CD4-positive, alpha-beta T cell treated with Interleukin-17A for 4 hours (primary cell): ENCODE data around the gene CENPP.
"Not testable (repeated sequence)": the region's sequence is repeated elsewhere in the genome, so short reads cannot be mapped to it uniquely, and the experiment has no call there.

ENCODE experiments used
- DNase-seq: peaks from one replicate; pipeline ENCODE4 v3.0.0-alpha.2; 2020; ENCODE audit warnings: mixed read lengths

CENPP gene

DNA sequence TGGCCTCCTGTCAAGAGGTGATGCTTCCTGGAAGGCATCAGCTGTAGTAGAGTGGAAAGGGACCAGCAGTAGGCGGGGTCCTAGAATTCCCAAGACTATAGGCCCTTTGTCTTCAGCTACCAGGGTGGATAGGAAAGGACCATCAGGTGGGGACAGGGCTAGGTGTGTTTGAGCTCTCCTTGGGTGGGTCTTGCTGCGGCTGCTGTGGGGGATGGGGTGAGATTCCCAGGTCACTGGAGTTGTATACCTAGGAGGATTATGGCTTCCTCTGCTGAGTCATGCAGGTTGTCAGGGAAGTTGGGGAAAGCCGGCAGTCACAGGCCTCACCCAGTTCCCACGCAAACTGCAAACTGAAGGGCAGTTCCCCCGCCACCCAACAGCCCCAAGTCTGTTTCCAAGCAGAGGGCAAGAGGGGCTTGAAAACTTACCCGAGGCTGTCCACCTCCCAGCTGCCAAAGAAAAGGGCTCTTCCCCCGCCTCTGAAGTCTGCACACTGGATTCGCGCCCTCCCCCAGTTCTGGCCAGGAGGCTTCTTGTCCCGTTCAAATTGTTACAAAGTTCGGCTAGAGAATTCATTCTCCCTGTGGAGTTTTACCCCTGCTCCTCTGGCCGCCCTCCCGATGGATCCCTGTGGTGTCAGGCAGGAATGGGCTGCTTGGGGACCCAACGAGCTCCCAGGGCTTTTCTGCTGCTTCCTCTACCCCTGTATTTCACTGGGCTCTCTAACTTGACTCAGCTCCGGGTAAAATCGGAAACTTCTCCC, 233.0 kb downstream of the CENPP start:
- no peak for DNase-seq

DNA sequence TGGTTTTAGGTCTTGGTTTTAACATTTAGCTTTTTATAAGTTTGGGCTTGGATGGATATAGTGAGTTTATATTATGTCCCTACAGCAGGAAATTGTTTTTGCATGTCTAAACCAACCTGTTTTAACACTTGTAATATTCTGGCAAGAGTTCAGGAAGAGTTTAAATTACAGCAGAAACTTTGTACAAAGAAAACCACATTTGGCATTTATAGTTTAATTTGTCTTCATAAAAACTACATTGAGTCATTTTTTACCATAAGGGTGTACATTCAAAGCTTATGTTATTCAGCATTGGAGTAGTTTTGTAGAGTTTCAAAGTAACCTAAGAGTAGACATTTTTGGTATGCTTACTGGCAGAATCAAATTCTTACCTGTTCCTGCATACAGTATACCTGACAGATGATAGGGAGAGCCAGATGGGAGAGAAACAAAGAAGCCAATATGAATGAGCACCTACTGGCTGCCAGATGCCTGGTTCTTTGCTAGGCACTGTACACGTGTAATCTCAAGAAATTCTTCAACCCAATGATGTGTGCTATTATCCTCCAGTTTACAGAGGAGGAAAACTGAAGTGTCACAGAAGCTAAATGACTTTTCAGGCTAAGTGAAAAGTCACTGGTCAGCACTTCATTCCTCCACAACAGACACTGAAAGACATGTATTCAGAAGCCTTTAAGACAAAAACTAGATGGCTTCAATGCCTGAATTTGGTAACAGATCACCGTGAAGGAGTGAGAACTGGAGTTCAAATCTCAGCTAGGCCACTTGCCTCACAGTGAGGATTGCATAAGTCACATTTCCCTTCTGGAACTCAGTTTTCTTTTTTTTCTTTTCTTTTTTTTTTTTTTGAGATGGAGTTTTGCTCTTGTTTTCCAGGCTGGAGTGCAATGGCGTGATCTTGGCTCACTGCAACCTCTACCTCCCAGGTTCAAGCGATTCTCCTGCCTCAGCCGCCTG, 235.9 kb downstream of the CENPP start:
- no peak for DNase-seq

DNA sequence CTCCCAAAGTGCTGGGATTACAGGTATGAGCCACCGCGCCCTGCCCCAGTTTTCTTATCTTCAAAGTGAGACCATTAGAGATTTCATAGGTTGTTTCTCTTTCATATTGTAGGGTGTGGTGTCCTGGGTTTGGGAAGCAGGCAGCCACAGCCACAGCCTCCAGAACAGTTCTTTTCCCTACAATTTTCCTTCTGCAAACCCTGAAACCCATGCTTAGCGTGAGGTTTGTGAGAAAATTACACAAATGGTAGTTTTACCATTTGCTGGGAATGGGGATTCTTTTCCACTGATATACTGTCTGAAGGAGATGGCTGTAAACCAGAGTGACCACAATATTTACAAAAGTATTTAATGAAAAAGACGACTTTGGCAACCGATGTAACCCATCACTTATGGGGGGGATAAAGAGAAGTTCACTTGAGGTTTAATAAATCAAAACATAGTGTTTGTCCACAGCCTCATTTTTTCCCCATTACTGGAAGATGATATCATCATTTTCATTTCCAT, 236.8 kb downstream of the CENPP start:
- no peak for DNase-seq

DNA sequence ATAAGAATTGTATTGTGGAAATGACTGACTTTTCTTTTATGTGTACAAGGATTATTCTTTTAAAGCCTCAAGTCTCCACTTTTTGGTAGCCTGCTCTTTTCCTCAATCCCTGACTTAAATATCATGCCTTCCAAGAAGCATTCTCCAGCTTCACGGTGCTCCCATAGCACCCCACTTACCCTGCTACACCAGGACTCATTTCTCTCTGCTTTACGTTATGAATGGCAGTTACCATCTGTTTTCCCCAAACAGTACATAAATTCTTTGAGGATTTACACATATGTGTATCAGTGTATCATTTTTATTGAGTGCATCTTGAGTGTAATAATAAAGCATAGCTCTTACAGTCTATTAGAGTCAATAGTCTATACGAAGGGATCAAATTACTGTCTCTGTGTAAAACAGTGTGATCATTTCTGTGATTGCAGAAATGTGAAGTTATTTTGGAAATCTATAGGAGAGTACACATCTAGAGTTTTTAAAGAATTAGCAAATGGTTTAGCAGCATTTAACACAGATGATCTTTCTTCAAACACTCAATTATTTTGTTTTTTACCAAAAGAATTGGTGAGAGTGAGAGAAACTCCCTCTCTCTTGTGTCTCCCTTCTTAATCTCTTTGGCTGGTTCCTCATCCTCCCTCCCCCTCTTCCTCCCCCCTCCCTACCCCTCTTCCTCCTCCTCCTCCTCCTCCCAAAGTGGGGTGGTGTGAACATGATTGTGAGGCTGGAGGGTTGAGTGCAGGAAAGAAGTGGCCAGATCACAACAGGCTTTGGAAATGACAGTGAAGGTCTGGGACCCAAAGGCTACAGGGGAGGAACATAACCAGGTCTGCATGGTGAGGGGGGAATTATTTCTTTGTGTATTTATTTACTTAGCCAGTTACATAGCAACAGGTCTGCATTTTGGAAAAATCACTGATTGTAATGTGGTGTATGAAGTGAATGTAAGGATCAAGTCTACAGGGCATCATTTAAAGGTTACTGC, 237.7 kb downstream of the CENPP start:
- no peak for DNase-seq

DNA sequence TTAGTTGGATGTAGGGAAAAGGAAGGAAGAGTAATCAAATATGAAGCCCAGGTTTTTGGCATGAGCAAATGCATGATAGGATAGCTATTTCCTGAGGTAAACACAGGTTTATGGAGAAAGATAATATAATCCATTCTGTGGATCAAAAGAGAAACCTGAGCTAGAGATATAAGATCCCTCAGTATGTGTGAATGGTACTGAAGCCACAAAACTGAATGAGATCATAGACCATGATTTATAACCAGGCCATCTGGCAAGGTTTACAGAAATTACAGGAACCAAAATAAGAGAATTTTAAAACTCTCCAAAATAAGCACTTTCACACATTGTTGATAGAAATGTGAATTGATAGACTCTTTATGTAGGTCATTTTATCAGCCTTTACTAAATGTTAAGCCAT, 238.8 kb downstream of the CENPP start:
- DNase-seq: no peak

DNA sequence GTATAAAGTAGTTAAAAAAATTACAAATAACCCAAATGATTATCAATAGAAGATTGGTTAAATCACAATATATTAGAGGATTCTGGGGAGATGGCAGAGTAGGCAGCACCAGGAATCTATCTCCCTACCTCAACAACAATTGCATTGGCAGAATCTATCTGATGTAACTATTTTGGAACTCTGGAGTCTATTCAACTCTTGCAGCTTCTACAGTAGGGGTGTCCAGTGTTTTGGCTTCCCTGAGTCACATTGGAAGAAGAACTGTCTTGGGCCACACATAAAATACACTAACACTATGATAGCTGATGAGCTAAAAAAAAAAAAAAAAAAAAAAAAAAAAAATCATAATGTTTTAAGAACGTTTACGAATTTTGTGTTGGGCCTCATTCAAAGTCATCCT, 239.2 kb downstream of the CENPP start:
- no peak for DNase-seq

DNA sequence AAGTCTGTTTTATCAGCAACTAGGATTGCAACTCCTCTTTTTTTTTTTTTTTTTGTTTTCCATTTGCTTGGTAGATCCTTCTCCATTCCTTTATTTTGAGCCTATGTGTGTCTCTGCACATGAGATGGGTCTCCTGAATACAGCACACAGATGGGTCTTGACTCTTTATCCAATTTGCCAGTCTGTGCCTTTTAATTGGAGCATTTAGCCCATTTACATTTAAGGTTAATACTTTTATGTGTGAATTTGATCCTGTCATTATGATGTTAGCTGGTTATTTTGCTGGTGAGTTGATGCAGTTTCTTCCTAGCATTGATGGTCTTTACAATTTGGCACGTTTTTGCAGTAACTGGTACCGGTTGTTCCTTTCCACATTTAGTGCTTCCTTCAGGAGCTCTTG, 246.1 kb downstream of the CENPP start:
- not testable (repeated sequence) for DNase-seq

DNA sequence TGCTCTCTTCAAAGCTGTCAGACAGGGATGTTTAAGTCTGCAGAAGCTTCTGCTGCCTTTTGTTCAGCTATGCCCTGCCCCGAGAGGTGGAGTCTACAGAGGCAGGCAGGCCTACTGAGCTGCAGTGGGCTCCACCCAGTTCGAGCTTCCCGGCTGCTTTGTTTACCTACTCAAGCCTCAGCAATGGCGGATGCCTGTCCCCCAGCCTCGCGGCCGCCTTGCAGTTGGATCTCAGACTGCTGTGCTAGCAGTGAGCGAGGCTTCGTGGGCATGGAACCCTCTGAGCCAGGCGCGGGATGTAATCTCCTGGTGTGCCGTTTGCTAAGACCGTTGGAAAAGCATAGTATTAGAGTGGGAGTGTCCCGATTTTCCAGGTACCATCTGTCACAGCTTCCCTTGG, 247.9 kb downstream of the CENPP start:
- DNase-seq: not testable (repeated sequence)

DNA sequence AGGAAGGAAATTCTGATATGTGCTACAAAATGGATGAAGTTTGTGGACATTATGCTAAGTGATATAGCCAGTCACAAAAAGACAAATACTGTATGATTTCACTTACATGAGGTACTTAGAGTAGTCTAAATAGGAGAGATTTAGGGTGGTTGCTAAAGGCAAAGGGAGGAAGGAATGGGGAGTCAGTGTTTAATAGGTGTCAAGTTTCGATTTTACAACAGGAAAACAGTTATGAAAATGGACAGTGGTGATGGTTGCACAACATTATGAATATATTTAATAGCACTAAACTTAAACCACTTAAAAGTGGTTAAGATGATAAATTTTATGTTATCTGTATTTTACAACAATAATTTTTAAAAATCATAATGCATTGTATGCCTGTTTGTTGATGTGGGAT, 250.4 kb downstream of the CENPP start:
- no peak for DNase-seq

DNA sequence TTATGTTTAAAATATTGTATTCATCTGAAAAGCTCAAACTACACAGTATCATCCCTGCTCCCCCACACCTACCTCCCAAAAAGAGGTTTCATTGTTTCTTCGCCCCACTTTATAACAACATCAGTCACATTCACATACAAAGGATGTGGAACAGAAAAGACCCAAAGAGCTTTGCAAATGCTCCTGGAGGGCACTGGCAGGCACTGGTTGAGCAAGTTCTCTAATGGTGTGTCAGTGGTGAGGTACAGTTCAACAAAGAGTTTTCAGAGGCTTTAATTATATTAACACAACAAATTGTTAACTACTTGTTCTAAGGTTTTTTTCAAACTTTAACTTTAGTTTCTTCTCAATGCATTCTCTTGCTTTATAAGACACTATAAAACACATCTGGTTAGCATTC, 264.2 kb downstream of the CENPP start:
- no peak for DNase-seq

DNA sequence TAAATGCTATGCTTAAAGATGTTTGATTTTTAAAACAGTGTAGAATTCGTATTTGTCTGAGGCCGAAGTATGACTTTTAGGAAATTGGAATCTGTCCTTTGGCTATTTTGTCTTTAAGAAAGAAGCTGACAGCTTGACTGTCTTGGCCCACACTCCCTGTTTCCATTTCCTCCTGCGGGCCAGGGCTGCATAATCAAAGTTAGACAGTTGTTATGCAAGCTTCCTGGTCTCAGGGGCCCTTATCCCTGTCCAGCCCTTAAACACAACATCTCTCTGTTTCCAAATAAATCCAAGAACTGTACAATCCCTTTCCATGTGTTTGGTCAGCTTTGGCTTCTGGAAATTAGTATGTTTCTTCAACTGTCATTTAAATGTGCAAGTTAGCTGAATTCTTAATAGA, 264.6 kb downstream of the CENPP start:
- no peak for DNase-seq

DNA sequence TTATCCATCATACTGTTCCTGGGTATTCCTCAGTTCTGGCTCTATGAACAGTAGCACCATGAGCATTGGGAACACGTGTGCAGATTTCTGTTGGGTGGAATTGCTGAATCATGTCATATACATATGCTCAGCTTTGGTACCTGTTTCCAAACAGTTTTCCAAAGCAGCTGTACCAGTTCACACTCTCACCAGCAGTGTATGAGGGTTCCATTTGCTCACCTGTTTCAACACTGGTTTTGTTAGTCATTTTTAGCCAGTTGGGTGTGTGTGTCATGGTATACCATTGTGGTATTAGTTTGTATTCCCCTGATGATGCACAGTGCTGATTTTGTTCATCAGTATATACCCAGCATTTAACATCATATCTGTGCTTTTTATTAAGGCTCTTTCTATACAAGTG, 266.8 kb downstream of the CENPP start:
- DNase-seq: no peak

DNA sequence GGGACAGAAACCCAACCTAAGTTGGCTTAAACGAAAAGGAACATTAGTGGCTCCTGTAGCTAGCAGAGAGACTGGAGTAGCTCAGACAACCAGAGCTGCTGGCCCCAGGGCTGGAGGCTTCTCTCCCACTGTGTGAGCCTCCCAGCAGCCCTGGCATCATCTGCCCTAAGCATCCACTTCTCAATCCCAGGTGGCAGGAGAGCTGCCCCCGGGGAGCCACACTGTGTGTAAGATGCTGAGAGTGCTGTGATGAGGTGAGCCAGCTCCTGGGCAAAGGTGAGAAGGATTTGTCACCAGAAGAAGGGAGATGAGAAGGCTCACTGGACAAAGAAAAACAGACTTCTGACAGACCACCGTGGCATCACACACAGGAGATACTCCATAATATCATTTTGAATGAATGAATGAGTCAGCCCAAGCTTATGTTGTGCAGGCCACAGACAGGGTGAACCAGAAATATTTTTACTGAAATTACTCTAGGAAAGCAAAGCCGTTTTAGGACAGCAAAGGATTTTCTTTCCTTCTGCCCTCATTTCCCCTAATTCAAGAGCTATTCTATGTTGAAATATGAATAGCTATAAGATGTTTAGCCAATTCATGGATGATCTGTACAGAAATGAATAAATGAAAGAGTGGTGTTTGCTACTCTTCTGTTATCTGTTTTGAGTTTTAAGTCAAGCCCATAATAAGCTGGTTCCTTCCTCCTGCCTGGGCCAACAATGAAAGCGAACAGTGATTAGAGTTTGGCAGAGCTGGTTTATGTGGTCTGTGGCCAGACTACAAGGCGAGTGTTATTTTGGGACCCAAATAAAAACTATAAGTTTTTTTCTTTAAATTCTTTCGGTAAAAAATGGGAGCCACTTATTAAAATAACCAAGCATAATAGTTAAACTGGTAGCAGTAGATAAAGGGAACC, 267.5 kb downstream of the CENPP start:
- DNase-seq: no peak

DNA sequence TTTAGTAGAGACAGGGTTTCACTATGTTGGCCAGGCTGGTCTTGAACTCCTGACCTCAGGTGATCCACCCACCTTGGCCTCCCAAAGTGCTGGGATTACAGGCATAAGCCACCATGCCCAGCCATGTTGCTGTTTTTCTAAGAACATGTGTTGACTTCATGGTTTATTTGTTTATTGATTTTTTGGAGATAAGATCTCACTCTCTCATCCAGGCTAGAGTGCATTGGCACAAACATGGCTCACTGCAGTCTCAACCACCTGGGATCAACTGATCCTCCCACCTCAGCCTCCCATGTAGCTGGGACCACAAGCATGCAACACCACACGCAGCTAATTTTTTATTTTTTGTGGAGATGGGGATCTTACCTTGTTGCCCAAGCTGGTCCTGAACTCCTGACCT, 269.3 kb downstream of the CENPP start:
- not testable (repeated sequence) for DNase-seq

DNA sequence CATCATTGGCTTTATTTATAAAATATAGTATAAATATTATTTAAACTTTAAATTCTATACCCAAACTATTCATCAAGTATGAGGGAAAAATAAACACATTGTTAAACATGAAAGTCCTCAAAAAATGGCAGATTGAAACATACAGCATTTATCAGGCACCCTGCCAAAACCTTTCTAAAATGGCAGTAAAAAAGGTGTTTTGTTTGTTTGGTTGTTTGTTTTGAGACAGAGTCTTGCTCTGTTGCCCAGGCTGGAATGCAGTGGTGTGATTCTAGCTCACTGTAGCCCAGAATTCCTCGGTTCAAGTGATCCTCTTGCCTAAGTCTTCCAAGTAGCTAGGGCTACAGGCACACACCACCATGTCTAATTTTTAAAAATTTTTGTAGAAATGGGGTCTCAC, 270.2 kb downstream of the CENPP start:
- no peak for DNase-seq

DNA sequence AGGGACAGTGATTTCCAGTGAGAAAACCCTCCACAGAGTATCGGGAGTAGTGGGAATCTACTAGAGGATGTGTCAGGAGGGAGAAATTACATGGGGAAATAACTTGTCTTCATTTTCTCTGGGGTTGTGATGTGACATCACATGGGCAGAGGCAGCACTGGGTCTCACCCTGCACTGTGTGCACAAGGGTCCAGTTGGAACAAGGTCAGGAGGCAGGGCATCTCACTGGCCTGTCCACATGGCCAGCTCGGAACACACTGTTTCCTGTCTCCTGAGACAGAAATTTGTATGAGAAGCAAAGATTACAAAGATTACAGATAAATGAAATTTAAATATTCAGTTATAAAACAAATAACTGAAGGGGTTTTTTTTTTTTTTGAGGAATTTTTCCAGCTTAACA, 272.6 kb downstream of the CENPP start:
- DNase-seq: no peak

DNA sequence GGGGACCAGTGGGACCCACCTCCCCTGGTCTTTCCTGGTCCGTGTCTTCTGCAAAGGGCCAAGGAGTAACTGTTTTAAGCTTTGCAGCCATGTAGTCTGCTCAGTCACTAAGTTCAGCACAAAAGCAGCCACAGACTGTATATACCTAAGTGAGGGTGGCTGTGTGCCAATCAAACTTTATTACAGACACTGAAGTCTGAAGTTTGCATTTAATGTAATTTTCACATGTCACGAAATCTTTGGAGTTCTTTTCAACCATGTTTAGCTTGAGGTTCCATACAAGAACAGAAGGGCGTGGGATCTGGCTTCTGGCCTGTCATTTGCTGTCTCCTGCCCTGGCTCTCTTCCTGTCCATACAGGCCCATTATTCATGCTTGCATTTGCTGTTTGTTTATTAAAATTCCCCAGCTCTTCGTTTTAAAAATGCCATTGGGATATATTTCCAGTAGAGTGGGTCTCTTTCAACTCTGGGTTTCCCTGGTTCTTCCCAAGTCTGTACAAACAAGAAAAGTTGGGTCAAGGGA, 274.2 kb downstream of the CENPP start:
- DNase-seq: no peak

DNA sequence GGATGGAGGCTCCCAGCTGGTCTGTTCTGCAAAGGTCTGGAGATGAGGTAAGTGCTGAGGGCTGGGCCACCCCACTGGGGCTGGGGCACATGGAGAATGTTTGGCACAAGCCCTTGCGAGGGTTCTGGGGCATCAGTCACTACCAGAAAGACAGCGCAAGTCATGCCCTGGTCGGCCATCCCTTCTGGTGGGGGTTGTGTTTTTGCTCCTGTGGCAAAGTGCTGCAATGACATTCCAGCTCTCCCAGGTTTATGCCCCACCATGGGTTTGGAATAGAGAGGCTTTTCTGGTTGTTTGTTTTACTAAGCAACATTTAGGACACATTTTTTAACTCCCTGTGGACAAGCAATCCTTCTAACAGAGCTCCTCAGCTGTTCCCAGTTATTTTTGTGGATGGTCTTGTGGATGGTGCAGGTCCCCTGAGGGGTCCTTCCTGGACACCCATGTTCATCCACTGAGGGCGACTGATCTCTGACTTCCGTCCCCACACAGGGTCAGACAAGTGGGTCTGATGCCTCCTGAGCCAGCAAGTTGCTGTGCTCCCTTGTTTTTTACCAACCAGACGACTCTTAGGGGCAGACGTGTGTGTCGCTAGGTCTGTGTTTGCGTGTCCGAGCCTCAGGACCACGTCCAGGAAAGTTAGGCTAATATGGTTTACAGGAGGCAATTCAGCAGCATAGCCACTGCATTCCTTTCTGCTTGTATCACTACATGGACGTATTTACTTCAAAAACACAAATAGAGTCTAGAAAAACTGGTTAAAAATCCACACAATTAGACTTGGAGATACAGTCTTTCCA, 274.9 kb downstream of the CENPP start:
- no peak for DNase-seq

DNA sequence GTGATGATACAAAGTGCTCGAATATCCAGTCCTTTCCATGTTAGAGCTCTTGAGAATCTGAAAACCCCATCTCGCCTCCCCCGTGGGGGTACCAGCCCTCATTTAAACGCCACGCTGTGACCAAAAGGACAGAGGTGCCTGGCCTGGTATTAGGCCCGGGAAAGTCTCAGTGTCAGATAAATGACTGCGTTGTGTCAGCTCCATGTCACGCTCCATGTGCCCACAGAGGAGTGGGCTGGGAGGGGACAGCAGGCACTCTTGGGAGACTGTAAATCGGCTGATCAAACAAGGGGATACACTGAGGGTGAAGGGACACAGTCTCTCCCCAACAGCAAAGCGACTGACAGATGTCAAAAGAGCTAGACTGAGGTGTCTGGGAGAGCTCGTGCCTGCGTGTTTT, 275.7 kb downstream of the CENPP start:
- no peak for DNase-seq

DNA sequence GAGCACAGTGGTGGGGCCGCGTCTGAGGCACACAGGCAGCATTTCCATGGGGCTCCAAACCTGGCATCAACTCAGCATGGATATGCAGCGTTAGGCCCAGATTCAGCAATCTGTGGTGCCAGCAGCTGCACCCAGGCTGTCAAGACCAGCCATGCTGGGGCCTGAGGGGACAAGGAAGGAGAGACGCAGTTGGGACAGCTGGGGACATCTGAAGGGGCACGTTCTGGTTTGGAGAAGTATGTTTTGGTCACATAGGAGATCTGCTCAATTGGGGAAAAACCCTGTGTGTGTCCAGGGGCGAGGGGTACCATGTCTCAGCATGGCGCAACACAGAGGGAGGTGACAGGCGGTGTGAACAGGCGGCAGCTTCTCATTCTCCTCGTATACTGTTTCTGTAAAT, 276.7 kb downstream of the CENPP start:
- no peak for DNase-seq
